PC-3 (cell line): ENCODE data around the gene GLB1L. TPM values are rescaled to one million over a fixed set of nuclear protein-coding genes. Genes with fewer than 3 reads are reported as not detected.

ENCODE experiments used
- ATAC-seq: fragments of 200-7000 bp; cut with Tn5 transposase; 2 replicates; pipeline ENCODE4 v1.9.1; 2020; ENCODE audit warnings: mild to moderate bottlenecking, moderate library complexity
- BruUV-seq: library from RNA; stranded (reverse); fragments of 400-500 nt; replicated peaks from 2 replicates; lab custom pipeline; 2021; lab: Mats Ljungman, UMichigan
- CTCF ChIA-PET: fragments of 300-600 bp; sonication (Branson Sonifier 250); formaldehyde crosslinking; loops from one replicate; lab custom pipeline; 2022; ENCODE audit warnings: antibody characterized with exemption; lab: Charles Lee
- POLR2A ChIA-PET: fragments of 300-600 bp; sonication (Branson Sonifier 250); formaldehyde crosslinking; loops from one replicate; lab custom pipeline; 2022; ENCODE audit warnings: antibody characterized with exemption; ENCODE audit not compliant: unreplicated experiment; lab: Charles Lee
- DNase-seq: peaks from one replicate; pipeline ENCODE4 v3.0.0-alpha.2; 2015
- H2AFZ ChIP-seq: fragments of 300-600 bp; sonication (generic); 2 replicates; pipeline ENCODE4 v1.6.0; 2016; ENCODE audit warnings: antibody characterized with exemption, low read length
- H3F3A ChIP-seq: fragments of 300-600 bp; sonication (generic); one replicate; pipeline ENCODE4 v1.6.0; 2017; ENCODE audit warnings: antibody characterized with exemption, low read length, control low read depth, mild to moderate bottlenecking; ENCODE audit not compliant: unreplicated experiment
- H3K27ac ChIP-seq: fragments of 300-600 bp; sonication (generic); 2 replicates; pipeline ENCODE4 v1.5.1; 2016; ENCODE audit warnings: mild to moderate bottlenecking, low read length
- H3K27me3 ChIP-seq: fragments of 300-600 bp; sonication (generic); 2 replicates; pipeline ENCODE4 v1.6.1; 2016; ENCODE audit warnings: low read length, mixed read lengths
- H3K36me3 ChIP-seq: fragments of 300-600 bp; sonication (generic); 2 replicates; pipeline ENCODE4 v1.6.1; 2016; ENCODE audit warnings: low read depth, mixed run types, low read length, mixed read lengths
- H3K4me1 ChIP-seq: fragments of 300-600 bp; sonication (generic); 2 replicates; pipeline ENCODE4 v1.5.1; 2016; ENCODE audit warnings: low read length; ENCODE audit not compliant: insufficient read depth
- H3K4me2 ChIP-seq: fragments of 300-600 bp; sonication (generic); 2 replicates; pipeline ENCODE4 v1.6.0; 2016; ENCODE audit warnings: low read length
- H3K4me3 ChIP-seq: fragments of 300-600 bp; sonication (generic); 2 replicates; pipeline ENCODE4 v1.5.1; 2016; ENCODE audit warnings: mild to moderate bottlenecking, low read length, mixed read lengths
- H3K79me2 ChIP-seq: fragments of 300-600 bp; sonication (generic); 2 replicates; pipeline ENCODE4 v1.6.1; 2017; ENCODE audit warnings: low read length, mixed read lengths
- H3K9ac ChIP-seq: fragments of 300-600 bp; sonication (generic); 2 replicates; pipeline ENCODE4 v1.6.0; 2016; ENCODE audit warnings: mild to moderate bottlenecking, low read length
- H3K9me2 ChIP-seq: fragments of 300-600 bp; sonication (generic); replicated peaks from 2 replicates; pipeline ENCODE4 v1.6.1; 2016; ENCODE audit warnings: mixed run types, low read length, mixed read lengths
- H3K9me3 ChIP-seq: fragments of 300-600 bp; sonication (generic); 2 replicates; pipeline ENCODE4 v1.6.1; 2016; ENCODE audit warnings: low read length, mixed read lengths
- H4K20me1 ChIP-seq: fragments of 300-600 bp; sonication (generic); 2 replicates; pipeline ENCODE4 v1.6.1; 2016; ENCODE audit warnings: low read length, mixed read lengths
- CTCF ChIP-seq: fragments of 300-600 bp; sonication (generic); conservative IDR thresholded peaks from 2 replicates; pipeline ENCODE4 v1.5.1; 2017; ENCODE audit warnings: antibody characterized with exemption, low read depth, mild to moderate bottlenecking, low read length
- EZH2 ChIP-seq: fragments of 300-600 bp; sonication (generic); IDR thresholded peaks from one replicate; pipeline ENCODE4 v1.6.1; 2017; ENCODE audit warnings: antibody characterized with exemption, mild to moderate bottlenecking, low read length; ENCODE audit not compliant: unreplicated experiment
- EZH2phosphoT487 ChIP-seq: fragments of 300-600 bp; sonication (generic); IDR thresholded peaks from 2 replicates; pipeline ENCODE4 v1.6.1; 2018; ENCODE audit warnings: mild to moderate bottlenecking, antibody characterized with exemption, low read length, borderline replicate concordance
- intact Hi-C: fragments of 100-400 bp; cut with micrococcal nuclease; formaldehyde crosslinking; loops from 2 replicates; pipeline ENCODE4 v1.9.0; 2023
- total RNA-seq: library from RNA; depleted of rRNA; stranded (reverse); fragments of >200 nt; gene quantifications from 2 replicates; pipeline ENCODE4 v1.2.3, GENCODE V29; 2014

The GLB1L gene
- total RNA-seq, 1 experiment from 2014 or later, result 6.0 TPM

GRCh38 chr2:219291394-219291793, 46.1 kb upstream of the GLB1L start:
- H4K20me1 ChIP-seq, result no peaks in the 10 kb centered on the region
- TF ChIP-seq CTCF (no peak), EZH2 (no peak), EZH2phosphoT487 (no peak)
- H3F3A ChIP-seq, result no peaks in the 10 kb centered on the region
- ChIA-PET CTCF (no interaction called here), POLR2A (no interaction called here)
- no peaks in the 10 kb centered on the region for H3K9me2 ChIP-seq
- intact Hi-C loops, result no loop called here
- no peak overlapping the region for H3K4me2 ChIP-seq
- H3K27me3 ChIP-seq, result no peaks in the 10 kb centered on the region
- ATAC-seq (no peak), DNase-seq (no peak)
- peaks cover 23% of the 10 kb centered on the region for H3K4me1 ChIP-seq
- H3K4me3 ChIP-seq, result no peak overlapping the region
- H2AFZ ChIP-seq, result no peak overlapping the region
- H3K9me3 ChIP-seq, result no peaks in the 10 kb centered on the region
- no peak overlapping the region for H3K9ac ChIP-seq
- H3K79me2 ChIP-seq, result no peaks in the 10 kb centered on the region
- BruUV-seq, result no TSS peak
- H3K27ac ChIP-seq, result no peak overlapping the region
- no peaks in the 10 kb centered on the region for H3K36me3 ChIP-seq

- H3K79me2 ChIP-seq, result no peaks in the 10 kb centered on the region
- no peaks in the 10 kb centered on the region for H3K36me3 ChIP-seq
- CTCF ChIA-PET, result no interaction called here
- no TSS peak for BruUV-seq
- no peak overlapping the region for H3K27ac ChIP-seq
- no peaks in the 10 kb centered on the region for H3K9me2 ChIP-seq
- H3K4me1 ChIP-seq, result peaks cover 23% of the 10 kb centered on the region
- H4K20me1 ChIP-seq, result no peaks in the 10 kb centered on the region
- intact Hi-C loops, result no loop called here
- no peak for ATAC-seq
- H3K27me3 ChIP-seq, result no peaks in the 10 kb centered on the region
- DNase-seq, result no peak
- no peak overlapping the region for H3K9ac ChIP-seq
- H3K4me3 ChIP-seq, result no peak overlapping the region
- H3K9me3 ChIP-seq, result no peaks in the 10 kb centered on the region
- no peak overlapping the region for H3K4me2 ChIP-seq
- TF ChIP-seq CTCF (no peak), EZH2phosphoT487 (no peak), EZH2 (no peak)
- H3F3A ChIP-seq, result no peaks in the 10 kb centered on the region
- H2AFZ ChIP-seq, result no peak overlapping the region
- POLR2A ChIA-PET, result no interaction called here
Observed at GRCh38 chr2:219290381-219291171, 45.3 kb upstream of the GLB1L start.
